WTC11 (cell line): Measurements from ENCODE around the gene SRSF2. TPM values are rescaled to one million over a fixed set of nuclear protein-coding genes. Genes with fewer than 3 reads are reported as not detected.

ENCODE experiments used
- ATAC-seq: fragments of 200-7000 bp; cut with Tn5 transposase; 2 replicates; pipeline ENCODE4 v1.10.0; 2021; ENCODE audit warnings: mild to moderate bottlenecking, moderate library complexity
- CTCF ChIA-PET: fragments of 300-600 bp; sonication (Branson Sonifier 250); formaldehyde crosslinking; loops from one replicate; lab custom pipeline; 2021; ENCODE audit warnings: antibody characterized with exemption; lab: Charles Lee
- POLR2A ChIA-PET: fragments of 350-600 bp; sonication (Branson Sonifier 250); formaldehyde crosslinking; loops from one replicate; lab custom pipeline; 2021; ENCODE audit warnings: antibody characterized with exemption; lab: Charles Lee
- DNase-seq: peaks from one replicate; pipeline ENCODE4 v3.0.0; 2021; ENCODE audit warnings: low spot score
- H3K27ac Mint-ChIP-seq: 2 replicates; pipeline ENCODE4 v1.8.0; 2021; ENCODE audit warnings: mixed read lengths
- H3K27me3 Mint-ChIP-seq: 2 replicates; pipeline ENCODE4 v1.8.0; 2021; ENCODE audit warnings: low read depth, mild to moderate bottlenecking, moderate library complexity, mixed read lengths
- H3K36me3 Mint-ChIP-seq: 2 replicates; pipeline ENCODE4 v1.8.0; 2021; ENCODE audit warnings: mixed read lengths
- H3K4me1 Mint-ChIP-seq: 2 replicates; pipeline ENCODE4 v1.8.0; 2022; ENCODE audit warnings: mixed read lengths
- H3K4me3 Mint-ChIP-seq: 2 replicates; pipeline ENCODE4 v1.8.0; 2021; ENCODE audit warnings: mild to moderate bottlenecking, moderate library complexity, mixed read lengths
- H3K9me3 Mint-ChIP-seq: 2 replicates; pipeline ENCODE4 v1.8.0; 2021; ENCODE audit warnings: mixed read lengths
- ERG ChIP-seq: fragments of 250-450 bp; sonication (Bioruptor Pico); IDR thresholded peaks from 2 replicates; pipeline ENCODE4 v1.8.0; 2021; ENCODE audit warnings: mild to moderate bottlenecking
- FOXK1 ChIP-seq: sonication (generic); formaldehyde crosslinking; IDR thresholded peaks from 2 replicates; pipeline ENCODE4 v1.8.0; 2022; ENCODE audit warnings: mild to moderate bottlenecking, moderate library complexity, missing genetic modification reagents
- GABPB1 ChIP-seq: sonication (generic); formaldehyde crosslinking; IDR thresholded peaks from 2 replicates; pipeline ENCODE4 v1.8.1; 2023; ENCODE audit warnings: mild to moderate bottlenecking, missing genetic modification reagents
- GRHL2 ChIP-seq: fragments of 250-450 bp; sonication (Bioruptor Pico); IDR thresholded peaks from 2 replicates; pipeline ENCODE4 v1.8.0; 2022; ENCODE audit warnings: mild to moderate bottlenecking, moderate library complexity; ENCODE audit not compliant: insufficient replicate concordance, severe bottlenecking
- MAX ChIP-seq: sonication (generic); formaldehyde crosslinking; IDR thresholded peaks from 2 replicates; pipeline ENCODE4 v1.8.0; 2022; ENCODE audit warnings: mild to moderate bottlenecking, missing genetic modification reagents
- NR3C1 ChIP-seq: sonication (generic); formaldehyde crosslinking; conservative IDR thresholded peaks from 2 replicates; pipeline ENCODE4 v1.8.1; 2023; ENCODE audit warnings: low read depth, mild to moderate bottlenecking, missing genetic modification reagents
- SMAD4 ChIP-seq: sonication (generic); formaldehyde crosslinking; IDR thresholded peaks from 2 replicates; pipeline ENCODE4 v1.8.0; 2022; ENCODE audit warnings: mild to moderate bottlenecking, missing genetic modification reagents
- SOX15 ChIP-seq: fragments of 250-450 bp; sonication (Bioruptor Pico); IDR thresholded peaks from 2 replicates; pipeline ENCODE4 v1.9.0; 2021; ENCODE audit warnings: mild to moderate bottlenecking
- TP53 ChIP-seq: sonication (generic); formaldehyde crosslinking; IDR thresholded peaks from 2 replicates; pipeline ENCODE4 v1.8.1; 2023; ENCODE audit warnings: mild to moderate bottlenecking, missing genetic modification reagents
- ZNF121 ChIP-seq: sonication (generic); formaldehyde crosslinking; IDR thresholded peaks from 2 replicates; pipeline ENCODE4 v1.8.0; 2023; ENCODE audit warnings: missing genetic modification reagents
- ZNF232 ChIP-seq: sonication (generic); formaldehyde crosslinking; IDR thresholded peaks from 2 replicates; pipeline ENCODE4 v1.8.0; 2022; ENCODE audit warnings: mild to moderate bottlenecking, missing genetic modification reagents
- ZNF281 ChIP-seq: sonication (generic); formaldehyde crosslinking; IDR thresholded peaks from 2 replicates; pipeline ENCODE4 v1.8.0; 2023; ENCODE audit warnings: mild to moderate bottlenecking, missing genetic modification reagents
- ZNF425 ChIP-seq: fragments of 250-450 bp; sonication (Bioruptor Pico); conservative IDR thresholded peaks from 2 replicates; pipeline ENCODE4 v1.9.0; 2021; ENCODE audit warnings: mild to moderate bottlenecking
- total RNA-seq: library from RNA; stranded (reverse); gene quantifications from 3 replicates; pipeline ENCODE4 v1.2.3, GENCODE V29; 2021
- TF ChIP-seq, protein P1 (sequence below): sonication (generic); formaldehyde crosslinking; IDR thresholded peaks from 2 replicates; pipeline ENCODE4 v1.8.1; 2023; ENCODE audit warnings: mild to moderate bottlenecking, moderate library complexity, missing genetic modification reagents
- TF ChIP-seq, protein P2 (sequence below): fragments of 250-450 bp; sonication (Bioruptor Pico); IDR thresholded peaks from 2 replicates; pipeline ENCODE4 v1.9.0; 2021; ENCODE audit warnings: moderate library complexity, mild to moderate bottlenecking, inconsistent platforms, borderline replicate concordance

SRSF2 gene
- total RNA-seq, 1 experiment from 2014 or later = 355 TPM

GRCh38 chr17:76720941-76721340 lies 16.2 kb downstream of the SRSF2 start (continued):
- TF ChIP-seq SOX15 (CRISPR knock-in tag) (no peak), ERG (no peak), ZNF232 (CRISPR knock-in tag) (no peak), ZNF281 (CRISPR knock-in tag) (no peak), NR3C1 (CRISPR knock-in tag) (no peak)
- TF ChIP-seq, protein P1, sequence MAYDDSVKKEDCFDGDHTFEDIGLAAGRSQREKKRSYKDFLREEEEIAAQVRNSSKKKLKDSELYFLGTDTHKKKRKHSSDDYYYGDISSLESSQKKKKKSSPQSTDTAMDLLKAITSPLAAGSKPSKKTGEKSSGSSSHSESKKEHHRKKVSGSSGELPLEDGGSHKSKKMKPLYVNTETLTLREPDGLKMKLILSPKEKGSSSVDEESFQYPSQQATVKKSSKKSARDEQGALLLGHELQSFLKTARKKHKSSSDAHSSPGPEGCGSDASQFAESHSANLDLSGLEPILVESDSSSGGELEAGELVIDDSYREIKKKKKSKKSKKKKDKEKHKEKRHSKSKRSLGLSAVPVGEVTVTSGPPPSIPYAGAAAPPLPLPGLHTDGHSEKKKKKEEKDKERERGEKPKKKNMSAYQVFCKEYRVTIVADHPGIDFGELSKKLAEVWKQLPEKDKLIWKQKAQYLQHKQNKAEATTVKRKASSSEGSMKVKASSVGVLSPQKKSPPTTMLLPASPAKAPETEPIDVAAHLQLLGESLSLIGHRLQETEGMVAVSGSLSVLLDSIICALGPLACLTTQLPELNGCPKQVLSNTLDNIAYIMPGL (CRISPR knock-in tag) = no peak

GRCh38 chr17:76720211-76720610 lies 16.9 kb downstream of the SRSF2 start:
- H3K36me3 Mint-ChIP-seq = peaks cover 64% of the 10 kb centered on the region

More at GRCh38 chr17:76720211-76720610, 16.9 kb downstream of the SRSF2 start:
- H3K27me3 Mint-ChIP-seq = no peaks in the 10 kb centered on the region
- TF ChIP-seq TP53 (CRISPR knock-in tag) = no peak
- TF ChIP-seq ZNF425 (CRISPR knock-in tag) = no peak
- TF ChIP-seq GRHL2 (CRISPR knock-in tag) = no peak
- no peak for TF ChIP-seq MAX (CRISPR knock-in tag)
- TF ChIP-seq, protein P2, sequence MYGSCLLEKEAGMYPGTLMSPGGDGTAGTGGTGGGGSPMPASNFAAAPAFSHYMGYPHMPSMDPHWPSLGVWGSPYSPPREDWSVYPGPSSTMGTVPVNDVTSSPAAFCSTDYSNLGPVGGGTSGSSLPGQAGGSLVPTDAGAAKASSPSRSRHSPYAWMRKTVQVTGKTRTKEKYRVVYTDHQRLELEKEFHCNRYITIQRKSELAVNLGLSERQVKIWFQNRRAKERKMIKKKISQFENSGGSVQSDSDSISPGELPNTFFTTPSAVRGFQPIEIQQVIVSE (CRISPR knock-in tag) = no peak
- TF ChIP-seq SMAD4 (CRISPR knock-in tag) = no peak
- no peak for TF ChIP-seq ZNF121
- no peak for TF ChIP-seq GABPB1
- no peak for TF ChIP-seq NR3C1 (CRISPR knock-in tag)
- TF ChIP-seq FOXK1 (CRISPR knock-in tag) = no peak
- DNase-seq (no peak), ATAC-seq (no peak)
- ChIA-PET POLR2A (interaction anchor here (0.5 kb wide), 1 partner anchor 475 kb away, joined by 3 read pairs; no protein-coding TSS in a partner anchor), CTCF (no interaction called here)
- H3K9me3 Mint-ChIP-seq = no peaks in the 10 kb centered on the region
- peaks cover 3% of the 10 kb centered on the region; the same call in 1 of the 2 replicates for H3K4me1 Mint-ChIP-seq
- H3K27ac Mint-ChIP-seq = no peak overlapping the region
- H3K4me3 Mint-ChIP-seq = no peak overlapping the region
